GM18861 (cell line): ENCODE measurements around the gene PLCB3.

ENCODE experiments used
- ATAC-seq: cut with Tn5 transposase; IDR thresholded peaks from one replicate; pipeline ENCODE4 v1.9.1; 2021; ENCODE audit not compliant: unreplicated experiment

Gene PLCB3

DNA sequence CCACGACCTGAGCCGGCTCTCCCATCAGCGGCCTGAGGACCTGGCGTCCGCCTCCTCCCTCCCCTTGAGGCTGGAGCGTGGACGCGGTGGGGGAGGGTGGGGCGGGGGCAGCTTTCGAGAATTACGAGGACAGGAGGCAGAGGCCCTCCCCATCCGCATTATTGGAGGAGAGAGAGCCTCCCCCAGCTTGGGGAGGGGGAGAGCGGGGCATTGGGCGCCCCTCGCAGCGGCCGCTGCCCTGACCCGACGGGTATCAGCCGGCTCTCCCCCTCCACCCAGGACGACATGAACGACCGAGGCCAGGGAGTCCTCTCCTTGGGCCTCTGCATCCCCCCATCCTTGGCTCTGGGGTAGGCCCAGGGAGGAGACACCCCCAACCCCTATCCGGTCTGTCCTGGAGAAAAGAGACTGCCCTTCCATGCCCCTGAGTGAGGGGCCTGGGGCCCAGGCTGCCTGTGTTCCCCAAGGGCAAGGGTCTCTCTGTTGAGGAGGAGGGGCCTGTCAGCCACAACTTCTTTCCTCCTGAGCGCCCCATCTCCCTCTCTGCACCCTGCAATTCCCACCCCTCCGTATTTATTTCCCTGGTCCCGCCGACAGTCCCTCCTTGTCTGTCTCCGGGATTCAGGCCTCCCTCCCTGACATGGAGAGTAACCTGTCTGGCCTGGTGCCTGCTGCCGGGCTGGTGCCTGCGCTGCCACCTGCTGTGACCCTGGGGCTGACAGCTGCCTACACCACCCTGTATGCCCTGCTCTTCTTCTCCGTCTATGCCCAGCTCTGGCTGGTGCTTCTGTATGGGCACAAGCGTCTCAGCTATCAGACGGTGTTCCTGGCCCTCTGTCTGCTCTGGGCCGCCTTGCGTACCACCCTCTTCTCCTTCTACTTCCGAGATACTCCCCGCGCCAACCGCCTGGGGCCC is 34.8 kb downstream of the PLCB3 start:
- ATAC-seq = no peak

DNA sequence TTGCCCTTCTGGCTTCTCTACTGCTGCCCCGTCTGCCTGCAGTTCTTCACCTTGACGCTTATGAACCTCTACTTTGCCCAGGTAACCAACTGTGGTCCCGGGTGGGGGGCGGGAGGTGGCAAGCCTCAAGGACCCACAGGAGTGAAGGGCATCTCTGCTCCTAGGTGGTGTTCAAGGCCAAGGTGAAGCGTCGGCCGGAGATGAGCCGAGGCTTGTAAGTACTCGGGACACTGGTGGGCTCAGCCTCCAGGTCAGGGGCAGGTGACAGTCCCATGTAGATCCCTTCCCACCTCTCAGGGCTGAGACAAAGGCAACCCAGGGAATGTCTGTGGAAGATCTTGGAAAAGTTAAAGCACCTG is 35.5 kb downstream of the PLCB3 start:
- no peak for ATAC-seq

DNA sequence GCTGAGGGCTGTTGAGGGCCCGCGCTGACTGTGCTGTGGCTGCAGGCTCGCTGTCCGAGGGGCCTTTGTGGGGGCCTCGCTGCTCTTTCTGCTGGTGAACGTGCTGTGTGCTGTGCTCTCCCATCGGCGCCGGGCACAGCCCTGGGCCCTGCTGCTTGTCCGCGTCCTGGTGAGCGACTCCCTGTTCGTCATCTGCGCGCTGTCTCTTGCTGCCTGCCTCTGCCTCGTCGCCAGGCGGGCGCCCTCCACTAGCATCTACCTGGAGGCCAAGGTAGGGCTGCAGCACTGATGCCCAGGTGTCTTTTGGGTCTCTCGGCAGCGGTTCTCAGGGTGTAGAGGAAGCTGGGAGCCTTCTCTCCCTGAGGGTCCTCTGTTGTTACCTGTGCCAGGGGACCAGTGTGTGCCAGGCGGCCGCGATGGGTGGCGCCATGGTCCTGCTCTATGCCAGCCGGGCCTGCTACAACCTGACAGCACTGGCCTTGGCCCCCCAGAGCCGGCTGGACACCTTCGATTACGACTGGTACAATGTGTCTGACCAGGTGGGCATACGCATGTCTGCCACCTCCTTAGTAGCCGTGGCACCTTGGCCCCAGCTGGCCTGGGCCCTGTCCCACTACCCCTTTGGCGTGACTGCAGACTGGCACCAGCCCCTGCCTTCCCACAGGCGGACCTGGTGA is 36.5 kb downstream of the PLCB3 start:
- ATAC-seq = no peak

DNA sequence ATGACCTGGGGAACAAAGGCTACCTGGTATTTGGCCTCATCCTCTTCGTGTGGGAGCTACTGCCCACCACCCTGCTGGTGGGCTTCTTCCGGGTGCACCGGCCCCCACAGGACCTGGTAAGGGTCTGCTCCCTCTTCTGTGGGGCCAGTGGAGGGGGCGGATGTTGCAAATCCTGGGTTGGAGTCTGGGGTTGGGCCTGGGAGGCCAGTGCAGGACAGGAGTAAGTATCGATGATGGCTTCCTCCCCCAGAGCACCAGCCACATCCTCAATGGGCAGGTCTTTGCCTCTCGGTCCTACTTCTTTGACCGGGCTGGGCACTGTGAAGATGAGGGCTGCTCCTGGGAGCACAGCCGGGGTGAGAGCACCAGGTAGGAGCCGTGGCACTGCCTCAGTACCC is 37.0 kb downstream of the PLCB3 start:
- ATAC-seq = no peak

DNA sequence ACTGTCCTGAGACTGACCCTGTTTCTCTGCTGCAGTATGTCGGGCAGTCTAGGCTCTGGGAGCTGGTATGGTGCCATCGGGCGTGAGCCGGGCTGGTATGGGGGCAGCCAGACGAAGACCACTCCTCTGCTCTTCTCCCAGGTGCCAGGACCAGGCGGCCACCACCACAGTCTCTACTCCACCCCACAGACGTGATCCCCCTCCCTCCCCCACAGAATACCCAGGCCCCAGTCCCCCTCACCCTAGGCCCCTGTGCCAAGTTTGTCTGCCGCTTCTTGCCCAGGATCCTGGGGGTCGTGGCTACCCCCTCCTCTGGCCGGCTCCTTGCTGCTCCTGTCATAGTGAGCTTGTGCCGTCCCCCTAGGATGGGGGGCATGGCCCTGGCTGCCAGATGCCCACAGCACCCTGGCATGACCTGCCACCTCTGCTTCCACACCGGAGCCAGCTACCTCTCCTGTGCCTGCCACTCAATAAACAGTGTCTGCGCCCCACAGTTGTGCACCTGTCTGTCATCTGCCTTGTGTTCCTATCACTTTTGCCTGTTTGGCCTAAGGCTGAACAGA is 37.8 kb downstream of the PLCB3 start:
- no peak for ATAC-seq

DNA sequence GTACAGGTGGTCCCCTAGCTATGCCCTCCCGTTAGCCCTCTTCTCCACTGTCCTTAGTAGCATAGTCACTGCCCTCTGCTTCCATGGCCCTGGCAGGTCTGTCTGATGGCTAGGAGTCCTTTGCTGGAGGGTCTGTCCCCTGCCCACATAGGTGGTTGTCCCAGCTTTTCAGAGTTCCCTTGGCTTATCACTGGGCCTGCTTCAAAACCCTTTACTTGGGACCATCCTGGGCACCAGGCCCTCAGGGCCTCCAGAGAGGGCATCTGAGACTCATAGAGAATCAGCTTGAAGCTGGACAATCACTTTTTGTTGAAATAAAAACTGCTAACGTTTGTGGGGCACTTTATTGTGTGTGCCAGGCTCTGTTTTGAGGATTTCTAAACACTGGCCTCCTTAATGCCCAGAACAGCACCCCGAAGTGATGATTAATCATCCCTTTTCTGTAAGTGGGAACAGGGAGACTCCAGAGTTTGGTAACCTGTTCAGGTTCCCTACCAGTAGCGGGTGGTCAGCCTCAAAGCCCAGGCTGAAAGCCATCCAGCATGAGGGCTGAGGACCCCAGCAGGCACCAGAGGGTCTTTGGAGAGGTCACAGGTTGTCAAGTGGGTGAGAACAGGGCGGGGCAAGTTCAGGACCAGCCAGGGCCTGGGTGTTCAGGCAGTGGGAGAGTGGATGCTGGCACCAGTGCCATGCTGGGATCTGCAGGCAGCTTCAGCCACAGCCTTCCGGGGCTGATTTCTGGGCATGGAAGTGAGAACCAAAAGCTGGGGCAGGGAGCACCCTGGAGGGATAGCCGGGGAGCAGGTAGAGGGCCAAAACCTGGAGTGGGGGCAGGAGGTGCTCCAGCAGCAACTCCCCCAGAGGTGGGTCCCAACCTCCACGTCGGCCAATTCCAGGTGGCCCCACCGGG is 39.3 kb downstream of the PLCB3 start:
- no peak for ATAC-seq

DNA sequence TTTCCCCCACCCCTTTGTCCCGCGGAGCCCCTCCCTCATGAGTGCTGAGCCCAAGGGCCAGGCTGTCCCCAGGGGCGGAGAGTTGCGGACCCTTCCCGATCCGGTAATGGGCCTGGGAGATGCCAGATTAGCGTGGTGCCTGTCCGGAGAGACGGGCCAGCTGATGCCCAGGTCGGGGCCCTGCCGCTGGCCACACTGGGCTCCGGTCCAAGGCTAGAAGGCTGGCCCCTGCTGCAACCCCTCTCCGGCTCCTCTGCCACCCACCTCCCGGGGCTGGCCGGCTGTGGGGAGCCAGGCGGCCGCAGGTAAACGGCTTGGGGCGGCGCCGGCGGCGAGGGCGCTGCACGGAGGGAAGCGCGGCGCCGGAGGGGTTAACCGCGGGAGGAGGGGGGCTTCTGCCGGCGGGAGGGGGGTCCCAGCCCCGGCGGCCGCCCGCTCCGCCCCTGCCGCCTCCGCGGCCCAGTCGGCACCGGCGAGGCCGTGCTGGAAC is 40.0 kb downstream of the PLCB3 start, which contains the start of gene KCNK4:
KCNK4 (plus strand) TSS at position 41 of the 490 bp plus-strand sequence. CDS start 1,717 bp downstream, outside the sequence.
- ATAC-seq = no peak

DNA sequence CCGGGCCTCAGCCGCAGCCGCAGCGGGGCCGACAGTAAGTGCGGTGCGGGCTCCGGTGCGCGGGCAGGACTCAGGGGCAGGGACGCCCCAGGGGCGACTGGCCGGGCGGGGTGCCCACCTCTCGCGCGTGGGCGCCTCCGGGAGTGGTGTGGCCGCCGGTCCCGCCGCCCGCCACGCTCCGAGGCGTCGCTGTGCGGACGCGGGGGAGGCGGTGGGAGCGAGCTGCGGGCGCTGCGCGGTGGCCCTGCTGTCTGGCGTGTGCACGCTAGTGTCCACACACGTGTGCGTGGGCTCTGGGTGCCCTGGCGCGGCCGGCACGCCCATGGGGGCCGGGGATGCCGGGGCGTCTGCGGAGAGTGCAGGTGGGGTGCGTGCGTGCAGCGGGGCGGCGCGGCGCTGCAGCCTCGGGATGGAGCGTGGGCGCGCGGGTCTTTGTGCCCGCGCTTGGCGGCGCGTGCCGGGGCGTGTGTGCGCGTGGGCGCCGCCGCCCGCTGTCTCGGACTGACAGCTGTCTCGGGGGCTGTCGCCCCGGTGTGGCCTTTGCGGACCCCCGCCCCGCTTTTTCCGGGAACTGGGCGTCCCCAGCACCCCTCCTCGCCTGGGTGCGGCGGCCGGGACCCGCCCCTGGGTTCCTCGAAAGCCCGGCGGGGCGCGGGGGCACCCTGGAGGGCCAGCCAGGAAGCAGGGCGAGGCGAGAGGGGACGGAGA is 40.6 kb downstream of the PLCB3 start:
- no peak for ATAC-seq

DNA sequence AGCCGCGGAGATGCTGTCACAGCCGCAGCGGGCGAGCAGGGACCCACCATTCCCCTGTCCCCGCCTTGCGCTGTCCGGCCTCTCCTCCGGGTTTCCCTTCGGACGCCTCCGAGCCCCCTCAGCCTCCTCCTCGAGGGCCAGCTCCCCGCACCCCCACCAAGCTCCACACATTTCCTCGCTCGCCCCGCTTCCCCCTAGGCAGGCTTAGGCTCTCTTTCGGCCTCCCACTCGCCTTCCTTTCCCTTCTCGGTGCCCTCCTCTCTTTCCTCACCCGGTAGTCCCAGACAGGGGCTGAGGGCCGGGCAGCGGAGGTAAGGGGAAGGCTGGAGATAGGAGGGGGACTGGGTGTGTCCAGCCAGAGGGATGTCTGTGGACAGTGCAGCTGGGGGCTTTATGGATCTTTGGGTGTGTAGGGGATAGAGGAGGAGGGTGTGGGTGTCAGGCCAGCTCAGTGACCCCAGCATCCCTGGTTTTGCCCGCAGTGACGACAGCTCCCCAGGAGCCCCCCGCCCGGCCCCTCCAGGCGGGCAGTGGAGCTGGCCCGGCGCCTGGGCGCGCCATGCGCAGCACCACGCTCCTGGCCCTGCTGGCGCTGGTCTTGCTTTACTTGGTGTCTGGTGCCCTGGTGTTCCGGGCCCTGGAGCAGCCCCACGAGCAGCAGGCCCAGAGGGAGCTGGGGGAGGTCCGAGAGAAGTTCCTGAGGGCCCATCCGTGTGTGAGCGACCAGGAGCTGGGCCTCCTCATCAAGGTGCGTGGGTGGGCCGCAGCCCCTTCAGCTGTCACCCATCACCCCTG is 41.3 kb downstream of the PLCB3 start:
- no peak for ATAC-seq

DNA sequence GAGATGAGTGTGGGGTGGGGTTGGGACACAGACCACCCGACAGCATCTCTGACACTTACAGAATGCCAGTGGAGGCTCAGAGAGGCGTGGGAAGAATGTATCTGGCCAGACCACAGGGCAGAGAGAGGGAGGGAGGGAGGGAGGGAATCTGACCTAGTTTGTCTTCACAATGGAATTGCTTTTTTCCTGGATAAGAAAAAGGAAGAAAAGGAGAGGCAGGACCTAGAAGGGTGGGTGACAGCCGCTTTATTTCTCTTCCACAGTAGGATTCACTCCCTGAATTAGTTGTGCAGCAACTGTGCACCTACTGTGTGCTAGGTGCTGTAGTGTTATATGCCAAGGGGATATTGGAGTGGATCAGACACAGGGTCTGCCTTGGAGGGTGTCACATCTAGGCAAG is 43.4 kb downstream of the PLCB3 start:
- ATAC-seq = no peak

DNA sequence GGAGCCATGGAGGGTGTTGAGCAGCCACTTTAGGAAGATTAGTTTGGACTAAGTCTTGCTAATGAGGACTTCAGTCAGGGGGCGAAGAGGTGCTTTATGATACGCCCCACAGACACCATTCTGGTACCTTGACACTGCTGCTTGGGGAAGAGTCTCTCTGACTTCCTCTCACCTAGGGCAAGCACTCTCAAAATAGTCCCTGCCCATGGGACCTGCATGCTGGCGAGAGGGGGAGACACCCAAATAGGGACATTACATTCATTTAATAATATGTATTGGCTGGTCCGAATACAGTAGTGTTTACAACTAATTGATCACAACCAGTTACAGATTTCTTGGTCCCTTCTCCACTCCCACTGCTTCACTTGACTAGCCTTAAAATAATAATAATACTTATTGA is 44.4 kb downstream of the PLCB3 start:
- no peak for ATAC-seq

DNA sequence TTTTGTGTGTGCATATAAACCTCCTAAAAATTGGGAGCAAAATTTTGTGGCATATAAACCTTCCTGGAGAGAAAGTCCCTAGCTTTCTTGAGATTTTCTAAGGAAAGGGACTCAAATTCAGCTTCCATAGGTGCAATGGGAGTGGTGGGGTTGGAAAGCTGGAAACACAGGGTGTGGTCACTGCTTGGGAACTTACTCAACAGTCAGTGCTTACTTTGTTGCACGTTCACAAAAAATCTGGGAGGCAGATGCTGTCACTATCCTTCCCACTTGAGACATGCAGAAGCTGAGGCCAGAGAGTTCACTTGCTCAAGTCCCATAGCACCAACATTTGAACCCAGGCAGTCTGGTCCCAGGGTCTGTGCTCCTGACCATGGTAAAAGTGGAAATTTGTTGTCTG is 44.9 kb downstream of the PLCB3 start:
- ATAC-seq = no peak

DNA sequence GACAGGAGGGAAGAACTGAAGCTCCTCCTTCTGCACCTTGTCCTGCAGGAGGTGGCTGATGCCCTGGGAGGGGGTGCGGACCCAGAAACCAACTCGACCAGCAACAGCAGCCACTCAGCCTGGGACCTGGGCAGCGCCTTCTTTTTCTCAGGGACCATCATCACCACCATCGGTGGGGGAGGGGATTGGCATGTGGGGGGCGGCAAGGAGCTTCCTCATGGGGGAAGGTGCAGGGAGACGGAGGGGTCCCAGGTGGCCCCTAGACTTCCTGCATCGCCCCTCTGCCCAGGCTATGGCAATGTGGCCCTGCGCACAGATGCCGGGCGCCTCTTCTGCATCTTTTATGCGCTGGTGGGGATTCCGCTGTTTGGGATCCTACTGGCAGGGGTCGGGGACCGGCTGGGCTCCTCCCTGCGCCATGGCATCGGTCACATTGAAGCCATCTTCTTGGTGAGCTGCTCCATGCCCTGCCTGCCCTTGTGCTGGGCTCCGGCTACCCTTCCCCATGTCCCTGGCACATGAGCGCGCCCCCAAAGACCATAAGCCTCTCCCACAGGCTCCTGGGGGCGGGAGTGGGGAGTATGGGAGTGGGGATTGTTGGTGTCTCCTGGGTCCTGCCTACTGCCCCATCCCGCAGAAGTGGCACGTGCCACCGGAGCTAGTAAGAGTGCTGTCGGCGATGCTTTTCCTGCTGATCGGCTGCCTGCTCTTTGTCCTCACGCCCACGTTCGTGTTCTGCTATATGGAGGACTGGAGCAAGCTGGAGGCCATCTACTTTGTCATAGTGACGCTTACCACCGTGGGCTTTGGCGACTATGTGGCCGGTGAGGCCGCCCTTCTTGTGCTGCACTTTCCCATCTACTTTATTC is 45.7 kb downstream of the PLCB3 start:
- ATAC-seq = no peak

DNA sequence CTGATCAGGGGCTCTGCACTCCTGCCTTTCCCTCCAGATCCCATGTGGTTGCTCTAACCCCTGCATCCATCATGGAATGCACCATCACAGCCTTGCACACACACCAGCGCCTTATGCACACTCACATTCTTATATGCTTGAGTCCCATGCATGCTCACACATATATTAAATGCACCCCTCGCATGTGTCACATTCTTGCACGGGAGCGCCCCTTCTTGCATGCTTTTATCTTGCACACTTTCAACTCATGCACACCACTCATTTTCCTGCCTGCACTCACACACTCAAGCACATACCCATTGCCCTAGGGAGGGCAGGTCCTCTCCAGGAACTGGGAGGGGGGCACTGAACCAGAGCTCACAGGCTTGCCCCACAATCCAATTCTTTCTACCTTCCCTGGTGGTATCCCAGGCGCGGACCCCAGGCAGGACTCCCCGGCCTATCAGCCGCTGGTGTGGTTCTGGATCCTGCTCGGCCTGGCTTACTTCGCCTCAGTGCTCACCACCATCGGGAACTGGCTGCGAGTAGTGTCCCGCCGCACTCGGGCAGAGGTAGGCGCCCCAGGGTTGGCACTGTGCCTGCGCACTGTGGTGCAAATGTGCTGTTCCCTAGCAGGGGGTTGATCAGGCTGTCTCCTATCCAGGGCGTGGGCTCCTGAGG is 46.5 kb downstream of the PLCB3 start:
- no peak for ATAC-seq

DNA sequence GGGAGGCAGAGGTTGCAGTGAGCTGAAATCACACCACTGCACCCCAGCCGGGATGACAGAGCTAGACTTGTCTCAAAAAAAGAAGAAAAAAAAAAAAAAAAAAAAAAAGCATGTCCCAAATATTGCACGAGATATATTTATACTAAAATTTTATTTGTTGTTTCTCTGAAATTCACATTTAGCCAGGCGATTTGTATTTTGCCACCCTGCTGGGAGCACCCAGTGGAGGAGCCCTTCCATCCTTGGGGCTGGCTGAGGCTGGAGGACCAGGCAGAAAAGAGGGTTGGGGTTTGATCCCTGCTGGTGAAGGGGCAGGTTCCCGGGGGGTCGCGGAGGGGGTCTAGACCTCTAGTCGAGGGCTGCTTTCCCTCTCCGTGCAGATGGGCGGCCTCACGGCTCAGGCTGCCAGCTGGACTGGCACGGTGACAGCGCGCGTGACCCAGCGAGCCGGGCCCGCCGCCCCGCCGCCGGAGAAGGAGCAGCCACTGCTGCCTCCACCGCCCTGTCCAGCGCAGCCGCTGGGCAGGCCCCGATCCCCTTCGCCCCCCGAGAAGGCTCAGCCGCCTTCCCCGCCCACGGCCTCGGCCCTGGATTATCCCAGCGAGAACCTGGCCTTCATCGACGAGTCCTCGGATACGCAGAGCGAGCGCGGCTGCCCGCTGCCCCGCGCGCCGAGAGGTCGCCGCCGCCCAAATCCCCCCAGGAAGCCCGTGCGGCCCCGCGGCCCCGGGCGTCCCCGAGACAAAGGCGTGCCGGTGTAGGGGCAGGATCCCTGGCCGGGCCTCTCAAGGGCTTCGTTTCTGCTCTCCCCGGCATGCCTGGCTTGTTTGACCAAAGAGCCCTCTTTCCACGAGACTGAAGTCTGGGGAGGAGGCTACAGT is 47.9 kb downstream of the PLCB3 start:
- no peak for ATAC-seq

DNA sequence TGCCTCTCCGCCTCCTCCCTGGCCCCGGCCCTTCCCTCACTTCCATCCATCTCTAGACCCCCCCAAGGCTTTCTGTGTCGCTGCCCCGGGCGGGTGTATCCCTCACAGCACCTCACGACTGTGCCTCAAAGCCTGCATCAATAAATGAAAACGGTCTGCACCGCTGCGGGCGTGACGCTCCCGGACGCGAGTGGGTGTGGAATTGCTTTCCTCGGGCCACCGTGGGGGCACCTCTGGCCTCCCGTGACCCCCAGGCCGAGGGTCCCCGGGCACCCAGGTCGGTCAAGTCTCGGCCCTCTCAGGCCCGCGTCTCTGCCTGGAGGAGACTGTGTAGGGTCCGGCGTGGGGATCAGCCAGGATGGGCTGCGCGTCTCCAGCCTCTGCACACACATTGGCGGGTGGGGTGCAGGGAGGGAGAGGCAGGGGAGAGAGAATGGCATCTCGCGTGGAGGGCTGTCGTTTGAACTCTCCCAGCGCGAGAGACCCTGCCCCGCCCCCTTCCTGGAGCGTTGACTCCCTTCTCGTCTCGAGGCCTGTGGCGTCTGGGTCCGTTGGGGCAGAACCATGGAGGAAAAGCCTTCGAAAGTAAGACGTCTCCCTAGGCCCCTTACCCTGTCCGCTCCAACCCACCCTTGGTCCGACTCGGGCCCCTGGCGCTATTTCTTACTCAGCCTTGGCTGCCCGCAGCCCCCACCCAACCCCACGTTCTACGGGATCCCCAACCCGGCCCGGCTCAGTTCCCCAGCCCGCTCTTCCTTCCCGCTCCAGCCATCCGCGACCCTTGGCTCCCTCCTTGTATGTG is 48.7 kb downstream of the PLCB3 start, which contains the start of gene CATSPERZ:
CATSPERZ (plus strand) TSS at position 512 of the 802 bp plus-strand sequence; CDS start at position 565, 53 bp downstream.
- ATAC-seq = no peak
